GM20431 (cell line): ENCODE data around the gene AFF1.
"Not testable (repeated sequence)": the region's sequence is repeated elsewhere in the genome, so short reads cannot be mapped to it uniquely, and the experiment has no call there.

Source experiments
- in situ Hi-C: fragments of 300-500 bp; cut with MseI, MboI; formaldehyde crosslinking; loops from one replicate; pipeline ENCODE4 v1.15.0; 2020; ENCODE audit warnings: low sequenced_read_pairs; ENCODE audit not compliant: unreplicated experiment

Gene AFF1

DNA sequence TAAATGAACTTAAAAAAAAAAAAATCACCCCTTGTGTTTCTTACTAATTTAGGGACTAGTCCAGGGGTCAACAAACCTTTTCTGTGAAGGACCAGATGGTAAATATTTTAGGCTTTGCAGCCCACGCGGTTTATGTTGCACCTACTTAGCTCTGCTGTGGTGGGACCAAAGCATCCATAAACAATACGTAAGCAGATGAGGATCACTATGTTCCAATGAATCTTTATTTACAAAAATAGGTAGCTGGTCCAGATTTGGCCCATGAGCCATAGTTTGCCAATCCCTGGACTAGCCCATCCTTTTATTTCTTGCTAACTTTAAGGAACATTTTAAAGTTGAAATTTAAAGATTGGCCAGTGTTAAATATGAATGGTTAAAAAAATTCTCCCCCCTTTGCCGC, 95.3 kb downstream of the AFF1 start:
- in situ Hi-C loops: no loop called here

DNA sequence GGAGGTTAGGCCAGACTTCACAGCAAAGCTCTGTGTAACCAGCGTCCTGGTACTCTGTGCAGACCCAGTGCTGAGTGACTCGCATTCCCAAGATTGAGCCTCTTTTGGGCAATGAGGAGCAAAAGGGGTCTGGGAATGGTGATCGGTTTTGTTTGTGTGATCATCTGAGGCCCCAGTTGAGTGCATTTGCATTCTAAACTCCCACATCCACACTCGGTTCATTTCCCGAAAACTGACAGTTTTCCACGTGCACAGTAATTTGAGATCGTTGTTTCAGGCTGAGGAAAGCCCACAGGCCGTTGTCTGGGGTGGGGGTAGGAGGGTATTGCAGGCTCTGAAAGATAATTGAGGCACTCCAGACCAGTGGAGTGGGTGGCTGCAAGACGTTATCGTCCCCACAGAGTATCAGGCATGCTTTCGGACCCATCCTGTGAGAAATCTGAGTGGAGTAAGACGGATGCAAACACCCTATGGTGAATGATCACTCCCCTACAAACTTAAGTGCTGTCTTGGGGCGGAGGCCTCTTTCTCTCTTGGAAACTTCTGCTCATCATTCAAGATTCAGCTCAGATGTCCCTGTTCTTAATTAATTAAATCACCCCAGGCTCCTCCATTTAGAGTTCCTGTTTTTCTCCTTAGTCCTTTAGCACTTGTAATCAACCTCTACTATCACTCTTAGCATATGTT, 96.1 kb downstream of the AFF1 start:
- in situ Hi-C loops: no loop called here

DNA sequence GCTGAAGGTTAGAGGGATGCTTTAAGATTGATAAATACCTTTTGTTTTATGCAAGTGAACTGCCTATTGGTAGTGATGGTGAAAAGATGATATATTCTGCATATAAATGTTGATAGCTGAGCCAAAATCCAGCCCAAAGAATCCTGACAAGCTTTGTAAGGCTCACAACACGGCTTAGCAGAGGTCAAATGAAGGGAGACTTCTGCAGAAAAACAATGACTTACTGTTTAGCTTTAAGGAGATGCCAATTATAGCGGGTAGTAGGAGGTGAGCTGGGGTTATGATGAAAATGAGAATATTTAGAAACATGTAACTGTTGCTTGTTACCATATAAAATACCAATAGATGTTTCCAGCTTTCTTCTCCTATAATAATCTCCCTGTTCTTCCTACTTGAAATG, 97.1 kb downstream of the AFF1 start:
- in situ Hi-C loops: no loop called here

DNA sequence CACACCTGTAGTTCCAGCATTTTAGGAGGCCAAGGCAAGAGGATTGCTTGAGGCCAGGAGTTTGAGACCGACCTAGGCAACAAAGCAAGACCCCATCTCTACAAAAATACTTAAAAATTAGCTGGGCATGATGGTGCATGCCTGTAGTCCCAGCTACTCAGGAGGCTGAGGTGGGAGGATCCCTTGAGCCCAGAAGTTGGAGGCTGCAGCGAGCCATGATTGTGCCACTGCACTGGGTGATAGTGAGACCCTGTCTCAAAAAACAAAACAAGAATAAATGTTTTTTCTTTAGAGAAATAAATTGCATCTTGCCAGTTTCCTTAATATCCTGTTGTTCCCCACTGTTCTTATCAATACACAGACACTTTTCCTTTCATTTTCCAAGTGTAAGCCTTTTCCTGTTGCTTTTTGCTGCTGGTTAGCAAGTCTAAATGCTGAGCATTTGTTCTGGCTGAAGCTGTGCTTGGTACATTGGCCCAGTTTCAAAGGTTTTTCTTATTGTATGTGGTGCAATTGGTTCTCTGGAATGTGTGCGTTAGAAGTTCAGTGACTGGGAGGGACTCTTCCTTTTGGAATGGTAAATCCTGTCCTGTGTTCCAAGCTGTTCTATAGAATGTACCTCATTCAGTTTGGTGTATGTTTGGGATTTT, 98.2 kb downstream of the AFF1 start:
- in situ Hi-C loops: no loop called here

DNA sequence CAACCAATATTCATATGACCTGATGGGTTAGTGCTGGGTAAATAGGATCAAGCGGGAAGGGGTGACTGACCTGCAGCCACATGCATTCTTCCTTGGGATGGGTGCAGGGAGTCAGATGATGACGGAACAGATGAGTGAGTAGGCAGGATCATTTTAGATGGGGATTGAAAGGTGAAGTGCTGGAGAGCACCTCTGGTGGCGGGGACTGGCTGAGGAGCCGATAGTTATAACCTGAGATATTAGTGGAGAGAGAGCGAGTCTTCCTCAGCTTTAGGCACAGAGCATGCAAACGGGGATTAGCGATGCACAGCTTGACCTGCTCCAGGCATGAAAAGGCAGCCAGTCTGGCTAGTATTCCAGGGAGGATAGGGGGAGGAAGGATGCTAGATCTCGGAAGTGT, 99.1 kb downstream of the AFF1 start:
- in situ Hi-C loops: no loop called here

DNA sequence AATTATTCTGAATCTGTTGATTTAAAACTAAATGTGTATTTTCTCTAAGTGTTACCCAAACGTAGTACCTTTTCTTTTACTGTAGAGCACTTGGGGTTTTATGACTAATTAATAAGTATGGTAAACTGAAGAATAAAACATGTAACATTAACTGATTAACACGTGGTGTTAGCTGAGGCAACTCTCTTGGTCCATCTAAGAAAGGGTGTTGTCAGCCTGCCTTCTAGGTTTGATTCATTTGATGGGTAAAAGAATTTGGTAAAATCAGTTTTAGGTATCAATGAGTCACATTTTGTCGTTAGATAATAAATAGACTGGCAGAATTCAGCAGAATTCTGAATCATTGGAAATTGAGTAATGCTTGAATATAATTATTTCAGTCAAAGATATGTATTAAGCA, 99.7 kb downstream of the AFF1 start:
- in situ Hi-C loops: no loop called here

DNA sequence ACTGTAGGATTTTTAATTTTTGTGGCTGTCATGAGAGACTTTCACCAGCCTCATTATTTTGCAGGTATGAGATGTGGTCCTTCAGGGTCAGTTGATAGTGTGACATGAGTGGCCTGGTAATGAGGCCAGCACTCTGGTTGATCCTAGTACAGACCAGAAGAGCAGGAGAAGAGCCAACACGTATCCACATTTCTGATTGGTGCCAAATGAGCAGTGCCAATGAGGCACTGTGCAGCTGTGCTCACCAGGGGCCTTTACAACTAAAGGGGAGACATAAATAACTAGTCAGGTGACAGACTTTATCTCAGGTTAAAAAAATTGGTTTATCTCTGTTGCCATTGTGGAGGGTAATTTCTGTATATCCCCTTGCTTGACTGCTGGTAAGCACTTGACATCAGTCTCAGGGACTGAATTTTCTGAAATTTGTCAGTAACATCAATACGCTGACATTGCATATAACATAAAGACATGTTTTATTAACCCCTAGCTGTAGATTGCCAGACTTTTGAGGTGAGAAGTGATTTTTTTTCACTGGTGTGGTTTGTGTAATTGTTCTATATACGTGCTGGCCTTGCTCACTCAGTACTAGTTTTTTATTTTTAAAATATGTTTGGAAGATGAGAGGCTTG, 101.2 kb downstream of the AFF1 start:
- in situ Hi-C loops: no loop called here

DNA sequence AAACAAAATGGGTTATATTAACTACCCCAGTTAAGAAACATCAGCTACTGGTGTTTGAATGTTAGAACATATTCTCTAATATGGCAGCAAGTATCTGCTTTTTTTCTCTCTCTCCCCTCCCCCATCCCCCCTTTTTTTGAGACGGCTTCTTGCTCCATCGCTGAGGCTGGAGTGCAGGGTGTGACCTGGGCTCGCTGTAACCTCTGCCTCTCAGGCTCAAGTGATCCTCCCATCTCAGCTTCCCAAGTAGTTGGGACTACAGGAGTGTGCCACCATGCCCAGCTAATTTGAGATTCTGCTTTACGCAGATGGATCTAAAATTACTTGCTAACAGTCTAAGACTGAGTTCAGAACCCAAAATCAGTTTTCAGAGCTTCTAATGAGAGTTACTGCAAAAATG, 101.9 kb downstream of the AFF1 start:
- in situ Hi-C loops: no loop called here

DNA sequence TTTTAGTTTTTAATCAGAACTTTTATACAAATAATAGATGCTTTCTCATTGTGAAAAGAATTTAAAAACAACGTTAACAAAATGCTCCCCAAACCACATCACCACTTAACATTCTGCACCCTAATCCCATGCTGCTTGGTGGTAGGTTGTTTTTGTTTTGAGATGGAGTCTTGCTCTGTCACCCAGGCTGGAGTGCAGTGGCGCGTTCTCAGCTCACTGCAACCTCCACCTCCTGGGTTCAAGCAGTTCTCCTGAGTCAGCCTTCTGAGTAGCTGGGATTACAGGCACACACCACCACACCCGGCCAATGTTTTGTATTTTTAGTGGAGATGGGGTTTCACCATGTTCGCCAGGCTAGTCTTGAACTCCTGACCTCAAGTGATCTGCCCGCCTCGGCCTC, 102.4 kb downstream of the AFF1 start:
- in situ Hi-C loops: not testable (repeated sequence)

DNA sequence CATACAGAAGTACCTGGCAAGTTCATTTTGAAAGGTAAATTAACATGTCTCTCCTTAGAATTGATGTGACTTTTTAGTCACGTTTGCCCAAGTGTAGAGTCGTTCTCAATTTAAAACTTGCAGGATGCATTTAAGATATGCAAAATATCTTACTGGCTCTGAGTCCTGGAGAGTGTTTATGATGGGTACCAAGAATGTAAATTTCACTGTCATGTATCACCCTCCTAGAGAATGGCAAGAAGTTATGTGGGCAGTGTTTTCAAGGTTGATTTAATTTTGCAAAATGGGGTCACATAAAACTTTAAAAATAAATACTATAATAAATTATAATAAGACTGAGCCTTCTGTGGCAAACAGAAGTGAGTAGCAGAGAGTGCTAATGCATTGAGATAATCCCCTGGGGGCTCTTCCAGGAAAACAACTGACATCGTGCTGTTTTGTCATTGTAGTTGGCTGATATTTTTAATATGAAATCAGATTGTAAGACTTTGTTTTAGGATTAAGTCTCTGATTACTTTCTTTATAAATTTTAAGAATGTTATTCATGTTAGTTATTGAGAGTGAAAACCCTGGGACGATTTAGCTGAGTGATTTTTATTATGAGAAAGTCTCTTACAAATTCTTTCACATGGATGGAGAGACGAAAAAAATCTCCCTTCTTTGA, 103.0 kb downstream of the AFF1 start:
- in situ Hi-C loops: no loop called here

DNA sequence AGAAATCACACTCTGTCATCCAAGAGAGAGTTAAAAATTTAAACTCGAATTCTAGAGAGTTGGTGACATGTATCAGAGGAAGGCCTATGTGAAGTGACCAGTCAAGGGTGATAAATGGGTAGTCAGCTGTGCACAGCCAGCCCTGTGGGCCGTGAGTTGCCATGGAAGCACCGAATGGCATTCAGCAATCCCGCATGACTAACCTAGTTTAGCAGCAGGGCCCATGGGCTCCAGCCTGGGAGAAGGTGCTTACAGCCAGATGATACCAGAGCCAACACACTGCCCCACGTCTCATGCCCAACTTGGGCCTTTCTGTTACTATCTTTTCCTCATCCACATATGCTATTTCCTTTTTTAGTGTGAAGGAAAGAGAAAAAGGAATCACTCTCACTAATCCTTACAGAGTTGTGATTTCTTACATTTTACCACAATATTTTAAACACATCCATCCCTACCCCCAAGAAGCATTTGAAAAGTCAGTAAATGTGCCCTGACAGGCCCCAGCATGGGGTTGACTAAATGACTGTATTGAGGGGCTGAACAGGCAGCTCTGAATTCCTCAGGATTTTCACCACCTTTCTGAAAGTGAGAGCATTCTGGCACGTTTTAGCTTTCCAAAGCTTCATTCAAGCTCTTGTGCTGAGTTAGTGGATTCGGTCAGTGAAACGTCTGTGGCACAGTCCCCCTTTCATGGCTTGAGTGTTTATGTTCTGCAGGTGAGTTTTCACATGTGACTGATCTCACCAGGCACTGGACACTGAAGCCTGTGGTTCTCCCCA, 104.2 kb downstream of the AFF1 start:
- in situ Hi-C loops: no loop called here

DNA sequence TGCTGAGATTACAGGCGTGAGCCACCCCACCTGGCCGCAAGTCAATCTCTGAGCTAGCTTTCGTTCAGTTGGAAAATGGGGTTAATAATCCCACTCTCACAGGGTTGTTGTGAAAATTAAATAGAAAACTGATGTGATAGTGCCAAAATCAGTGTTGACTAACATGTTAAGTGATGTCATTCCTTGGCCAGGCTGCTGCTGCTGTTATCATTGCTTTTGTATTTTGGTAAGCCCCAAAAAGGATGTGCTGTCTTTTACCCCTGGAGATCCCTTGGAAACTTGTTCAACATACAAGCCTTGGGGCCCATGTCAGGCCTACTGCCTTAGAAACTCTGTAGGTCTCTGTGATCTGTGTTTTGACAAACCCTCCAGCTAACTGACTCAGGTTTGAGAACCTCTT, 106.3 kb downstream of the AFF1 start:
- in situ Hi-C loops: no loop called here

DNA sequence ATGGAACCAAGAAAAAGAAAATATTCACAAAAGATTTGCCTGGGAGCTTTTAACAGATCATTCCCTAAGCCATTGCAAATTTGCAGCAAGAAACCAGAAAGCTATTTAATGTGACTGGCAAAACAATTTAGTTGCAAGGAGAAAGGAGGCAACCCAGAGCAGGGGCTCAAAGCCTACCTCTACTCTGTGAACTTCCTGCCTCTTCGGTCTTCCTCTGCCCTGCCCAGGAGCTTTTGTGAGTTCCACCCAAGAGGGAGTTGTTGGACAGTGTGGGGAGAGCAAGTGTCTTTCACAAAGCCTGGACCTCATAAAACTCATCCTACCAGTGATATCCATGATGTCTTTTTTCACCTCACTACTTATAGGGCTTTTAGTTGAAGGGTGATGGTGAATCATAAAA, 107.4 kb downstream of the AFF1 start:
- in situ Hi-C loops: no loop called here

DNA sequence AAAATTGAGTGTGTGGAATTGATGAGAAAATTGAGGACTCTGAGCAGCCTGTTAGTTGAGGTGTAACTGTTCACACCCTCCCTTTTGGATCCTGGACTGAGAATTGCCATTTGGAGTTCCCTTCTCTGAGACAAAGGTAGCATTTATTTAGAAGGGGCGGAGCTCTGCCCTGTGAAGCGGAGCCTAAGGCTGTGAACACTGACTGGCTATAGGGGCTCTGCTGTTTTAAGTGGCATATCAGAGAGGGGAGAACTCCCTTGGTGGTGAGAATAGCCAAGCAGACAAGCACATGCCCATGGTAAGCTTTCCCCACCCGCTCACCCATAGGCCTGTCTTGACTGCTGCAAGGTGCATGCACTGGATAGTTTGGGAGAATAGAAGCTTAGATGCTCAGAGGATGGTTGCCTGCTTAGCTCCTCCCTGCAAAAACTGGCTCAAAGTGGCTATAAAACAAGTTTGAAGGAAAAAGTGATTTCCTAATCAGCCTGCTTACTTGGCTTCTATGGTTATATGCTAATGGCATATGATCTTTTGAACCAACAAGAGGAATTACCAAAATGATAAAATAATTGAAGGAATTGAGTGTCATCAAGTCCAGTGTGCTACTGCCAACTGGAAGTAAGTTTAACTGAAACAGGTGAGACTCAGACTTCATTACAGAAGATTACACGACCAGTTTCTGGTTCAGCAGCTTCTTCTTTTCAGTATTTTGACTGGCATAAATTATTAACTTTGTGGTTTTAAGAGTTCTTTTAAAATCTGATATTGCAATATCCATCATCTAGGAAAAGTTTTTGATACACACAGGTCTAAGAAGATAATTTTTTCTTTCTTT, 108.4 kb downstream of the AFF1 start:
- in situ Hi-C loops: no loop called here

DNA sequence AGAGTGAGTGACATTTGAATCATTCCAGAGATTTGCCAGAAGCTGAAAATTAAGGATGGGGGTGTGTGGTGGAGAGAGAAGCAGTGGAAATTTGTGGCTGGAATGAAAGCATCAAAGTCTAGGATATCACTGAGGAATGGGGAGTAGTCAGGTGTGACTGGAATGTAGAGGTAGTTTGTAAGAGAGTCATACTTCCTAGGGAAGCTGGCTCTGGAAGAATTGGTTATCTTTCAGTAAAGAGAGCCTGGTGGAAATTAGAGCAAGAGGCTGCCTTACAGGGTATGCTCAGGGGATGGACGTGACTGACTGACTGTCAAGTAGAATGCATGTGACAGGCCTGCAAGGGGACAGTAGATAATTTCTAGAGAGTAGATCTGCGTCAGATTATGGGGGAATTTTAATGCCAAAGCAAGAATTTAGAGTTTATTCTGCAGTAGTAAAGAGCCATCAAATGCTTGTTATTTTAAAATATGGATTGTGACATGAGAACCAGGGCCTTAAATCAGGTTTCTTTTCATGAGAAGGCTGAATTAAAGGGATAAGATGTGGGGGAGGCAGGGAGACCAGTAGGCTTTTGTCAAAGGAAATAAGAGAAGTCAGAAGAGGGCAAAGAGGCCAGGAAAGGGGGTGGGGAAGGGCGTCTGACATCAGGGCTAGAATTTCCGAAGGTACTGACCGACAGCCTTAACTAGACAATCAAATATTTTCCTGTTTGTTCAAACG, 109.9 kb downstream of the AFF1 start:
- in situ Hi-C loops: no loop called here

DNA sequence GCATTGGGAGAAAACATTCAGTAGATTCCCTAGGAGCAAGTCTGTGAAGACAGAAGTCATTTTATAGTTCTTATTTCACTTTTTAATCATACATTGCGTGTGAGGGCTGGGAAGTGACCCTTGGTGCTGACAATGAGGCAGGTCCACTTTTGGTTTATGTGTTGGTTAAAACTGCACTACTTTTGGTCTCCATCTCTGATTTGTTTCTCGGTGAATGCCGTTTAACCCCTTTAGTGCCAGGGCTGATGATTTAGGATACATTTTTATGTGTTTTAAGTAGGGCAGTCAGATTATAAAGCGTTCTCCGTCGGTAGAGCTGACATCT, 110.4 kb downstream of the AFF1 start:
- in situ Hi-C loops: no loop called here

DNA sequence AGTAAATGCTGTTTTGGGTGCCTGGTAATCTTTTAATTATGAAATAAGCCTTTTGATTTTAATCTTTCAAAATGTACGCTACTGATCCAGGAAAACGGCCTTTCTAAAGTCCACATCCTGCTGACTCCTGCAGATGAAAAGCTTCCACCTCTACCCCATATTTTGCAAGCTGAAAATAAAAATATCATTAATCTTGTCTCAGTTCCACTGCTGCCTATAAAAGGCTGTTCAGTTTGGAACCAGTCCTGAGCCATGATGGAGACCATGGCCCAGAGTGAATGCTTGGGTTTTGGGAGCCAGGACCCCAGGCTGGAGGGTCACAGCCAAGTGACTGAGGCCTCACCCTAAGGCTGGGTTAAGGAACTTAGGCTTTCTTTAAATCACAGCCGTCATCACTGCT, 110.8 kb downstream of the AFF1 start:
- in situ Hi-C loops: no loop called here

DNA sequence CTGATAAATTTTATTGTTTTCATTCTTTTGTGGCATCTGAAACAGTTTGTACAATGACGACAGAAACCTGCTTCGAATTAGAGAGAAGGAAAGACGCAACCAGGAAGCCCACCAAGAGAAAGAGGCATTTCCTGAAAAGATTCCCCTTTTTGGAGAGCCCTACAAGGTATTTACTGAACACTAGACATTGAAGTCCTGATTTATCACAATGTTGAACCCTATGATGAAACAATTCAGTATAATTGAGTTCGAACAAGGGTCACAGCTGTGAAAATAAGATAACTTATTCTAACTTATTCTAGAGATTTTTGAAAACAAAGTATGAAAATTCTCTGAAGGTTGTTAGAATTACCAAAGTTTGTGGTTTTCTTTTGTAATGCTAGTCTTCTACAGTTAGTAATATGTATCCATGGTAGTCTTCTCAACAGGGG, 111.3 kb downstream of the AFF1 start:
- in situ Hi-C loops: no loop called here

DNA sequence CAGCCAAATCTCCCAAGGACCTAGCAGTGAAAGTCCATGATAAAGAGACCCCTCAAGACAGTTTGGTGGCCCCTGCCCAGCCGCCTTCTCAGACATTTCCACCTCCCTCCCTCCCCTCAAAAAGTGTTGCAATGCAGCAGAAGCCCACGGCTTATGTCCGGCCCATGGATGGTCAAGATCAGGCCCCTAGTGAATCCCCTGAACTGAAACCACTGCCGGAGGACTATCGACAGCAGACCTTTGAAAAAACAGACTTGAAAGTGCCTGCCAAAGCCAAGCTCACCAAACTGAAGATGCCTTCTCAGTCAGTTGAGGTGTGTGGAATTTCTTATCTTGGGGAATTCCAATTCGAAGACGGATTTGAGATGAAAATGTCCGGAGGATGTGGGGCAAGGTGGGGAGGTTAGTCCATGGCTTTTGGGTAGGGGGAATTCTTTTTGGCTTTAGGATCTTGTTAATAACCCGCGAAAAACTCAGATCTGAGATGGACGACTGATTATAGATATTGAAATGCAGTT, 112.5 kb downstream of the AFF1 start:
- in situ Hi-C loops: no loop called here
